ENCODE data around the gene AHDC1. TPM values are rescaled to one million over a fixed set of nuclear protein-coding genes. Genes with fewer than 3 reads are reported as not detected.

AHDC1 gene
- total RNA-seq, 1 experiment from 2014 or later, result 19.1 TPM

Other genes with a start within 250 kb of the AHDC1 start
- gene MAP3K6, start 237.2 kb downstream of the AHDC1 start, total RNA-seq (2014; rRNA removed; shearing (Covaris generic)), result 9.2 and 18.1 TPM in 2 replicates
- not detected in 2 replicates for gene FCN3, start 229.3 kb downstream of the AHDC1 start, total RNA-seq (2014; rRNA removed; shearing (Covaris generic))
- gene CD164L2, start 220.8 kb downstream of the AHDC1 start, total RNA-seq (2014; rRNA removed; shearing (Covaris generic)), result 0.15 TPM in 1 of 2 replicates, not detected in the other
- 2.0 and 2.6 TPM in 2 replicates for gene GPR3, start 211.5 kb downstream of the AHDC1 start, total RNA-seq (2014; rRNA removed; shearing (Covaris generic))
- 14.0 and 26.2 TPM in 2 replicates for gene WASF2, start 114.0 kb downstream of the AHDC1 start, total RNA-seq (2014; rRNA removed; shearing (Covaris generic))
- gene FGR, start 31.0 kb upstream of the AHDC1 start, total RNA-seq (2014; rRNA removed; shearing (Covaris generic)), result 0.17 TPM in 1 of 2 replicates, not detected in the other
- gene IFI6, start 68.0 kb upstream of the AHDC1 start, total RNA-seq (2014; rRNA removed; shearing (Covaris generic)), result 3,501 and 4,716 TPM in 2 replicates
- gene FAM76A, start 121.8 kb upstream of the AHDC1 start, total RNA-seq (2014; rRNA removed; shearing (Covaris generic)), result 22.7 and 26.4 TPM in 2 replicates
- gene STX12, start 169.1 kb upstream of the AHDC1 start, total RNA-seq (2014; rRNA removed; shearing (Covaris generic)), result 54.4 and 59.1 TPM in 2 replicates
- gene PPP1R8, start 226.6 kb upstream of the AHDC1 start, total RNA-seq (2014; rRNA removed; shearing (Covaris generic)), result 37.8 and 52.1 TPM in 2 replicates

All from M059J (cell line).